Endothelial cell of umbilical vein (primary cell): ENCODE results near the gene RBM27. TPM values are rescaled to one million over a fixed set of nuclear protein-coding genes. Genes with fewer than 3 reads are reported as not detected.

Experiments
- BruUV-seq: library from RNA; stranded (reverse); fragments of 400-500 nt; replicated peaks from 2 replicates; lab custom pipeline; 2021; lab: Mats Ljungman, UMichigan
- CTCF ChIA-PET: fragments of 300-600, 350-600 bp; sonication (Branson Sonifier 250); formaldehyde crosslinking; loops from one replicate; lab custom pipeline; 2021; ENCODE audit warnings: antibody characterized with exemption, inconsistent platforms; lab: Charles Lee
- POLR2A ChIA-PET: fragments of 300-600, 350-600 bp; sonication (Branson Sonifier 250); formaldehyde crosslinking; loops from one replicate; lab custom pipeline; 2021; ENCODE audit warnings: antibody characterized with exemption, inconsistent platforms; lab: Charles Lee
- DNase-seq: peaks from one replicate; pipeline ENCODE4 v3.0.0-alpha.2; 2011; ENCODE audit warnings: low read depth, low spot score
- FAIRE-seq: peaks from 2 replicates; lab custom pipeline; 2011; peaks lifted over from hg19 to GRCh38; lab: Jason Lieb, UNC
- H2AFZ ChIP-seq: 2 replicates; pipeline ENCODE4 v1.6.0; 2012; ENCODE audit warnings: low read depth, low read length, control low read depth, inconsistent platforms
- H3K27ac ChIP-seq: 2 replicates; pipeline ENCODE4 v1.5.1; 2011; ENCODE audit warnings: low read depth, mild to moderate bottlenecking, control low read depth, low read length, moderate library complexity; ENCODE audit not compliant: insufficient read depth
- H3K27me3 ChIP-seq, 2 experiments: 2 replicates each; pipeline versions ENCODE4 v1.6.0 to v1.6.1; 2011; ENCODE audit warnings: low read length in 2 of 2, mixed read lengths in 1 of 2; ENCODE audit not compliant: control insufficient read depth in 2 of 2, insufficient read depth in 2 of 2
- H3K36me3 ChIP-seq, 2 experiments: 2 replicates in 1 of 2; 3 replicates in 1 of 2; pipeline ENCODE4 v1.5.1; 2011; ENCODE audit warnings: low read length in 2 of 2, mild to moderate bottlenecking in 1 of 2, moderate library complexity in 1 of 2; ENCODE audit not compliant: control insufficient read depth in 2 of 2, insufficient read depth in 2 of 2; ENCODE audit errors: extremely low read depth in 1 of 2
- H3K4me1 ChIP-seq: 3 replicates; pipeline ENCODE4 v1.5.1; 2011; ENCODE audit warnings: mild to moderate bottlenecking, low read length; ENCODE audit not compliant: control insufficient read depth, insufficient read depth; ENCODE audit errors: extremely low read depth
- H3K4me2 ChIP-seq: 2 replicates; pipeline ENCODE4 v1.6.1; 2011; ENCODE audit warnings: low read length, control low read depth, mixed read lengths; ENCODE audit not compliant: insufficient read depth
- H3K4me3 ChIP-seq, 3 experiments: fragments of 200-600 bp in 1 of 3; sonication (generic), shearing (Covaris generic) in 1 of 3; replicated peaks in 1 of 3; 2 replicates each; pipeline ENCODE4 v1.5.1; 2011 to 2016; ENCODE audit warnings: control low read depth in 3 of 3, low read length in 3 of 3, mild to moderate bottlenecking in 2 of 3, inconsistent platforms in 1 of 3, low read depth in 1 of 3, moderate library complexity in 1 of 3; ENCODE audit not compliant: insufficient read depth in 1 of 3
- H3K79me2 ChIP-seq: 2 replicates; pipeline ENCODE4 v1.6.0; 2012; ENCODE audit warnings: low read length, inconsistent platforms; ENCODE audit not compliant: control insufficient read depth, insufficient read depth
- H3K9ac ChIP-seq: replicated peaks from 2 replicates; pipeline ENCODE3; 2011; ENCODE audit warnings: low read length, control low read depth; ENCODE audit not compliant: insufficient read depth; ENCODE audit errors: extremely low read depth
- H3K9me1 ChIP-seq: replicated peaks from 3 replicates; pipeline ENCODE4 v1.6.0; 2011; ENCODE audit warnings: mild to moderate bottlenecking, low read length; ENCODE audit not compliant: control insufficient read depth, insufficient read depth; ENCODE audit errors: extremely low read depth
- H3K9me3 ChIP-seq: replicated peaks from 2 replicates; pipeline ENCODE4 v1.5.1; 2012; ENCODE audit warnings: low read length, inconsistent platforms; ENCODE audit not compliant: control insufficient read depth, insufficient read depth
- H4K20me1 ChIP-seq: replicated peaks from 2 replicates; pipeline ENCODE3; 2011; ENCODE audit warnings: mild to moderate bottlenecking, low read length; ENCODE audit not compliant: control insufficient read depth, insufficient read depth; ENCODE audit errors: extremely low read depth
- CTCF ChIP-seq, 2 donors: IDR thresholded peaks; 1 replicate in 1 of 2; 2 replicates in 1 of 2; pipeline ENCODE4 v1.5.1; 2011; ENCODE audit warnings: low read length in 2 of 2, mild to moderate bottlenecking in 2 of 2, moderate library complexity in 2 of 2, control low read depth in 1 of 2, inconsistent platforms in 1 of 2, low read depth in 1 of 2; ENCODE audit not compliant: insufficient read depth in 1 of 2; ENCODE audit errors: extremely low read depth in 1 of 2
- EZH2 ChIP-seq: IDR thresholded peaks from 2 replicates; pipeline ENCODE4 v1.6.1; 2012; ENCODE audit warnings: borderline replicate concordance, low read depth, mild to moderate bottlenecking, moderate library complexity, low read length, inconsistent platforms; ENCODE audit not compliant: severe bottlenecking
- FOS ChIP-seq: IDR thresholded peaks from 2 replicates; pipeline ENCODE4 v1.6.1; 2011; ENCODE audit warnings: mild to moderate bottlenecking, low read length, moderate library complexity, borderline replicate concordance; ENCODE audit not compliant: insufficient read depth
- GATA2 ChIP-seq: IDR thresholded peaks from 2 replicates; pipeline ENCODE4 v1.7.0; 2011; ENCODE audit warnings: low read depth, mild to moderate bottlenecking, moderate library complexity, mixed read lengths, low read length; ENCODE audit not compliant: insufficient read length, insufficient read depth
- JUN ChIP-seq: IDR thresholded peaks from 2 replicates; pipeline ENCODE4 v1.6.1; 2011; ENCODE audit warnings: borderline replicate concordance, low read depth; ENCODE audit not compliant: insufficient read length, insufficient read depth
- MAX ChIP-seq: IDR thresholded peaks from 2 replicates; pipeline ENCODE4 v1.6.1; 2011; ENCODE audit not compliant: insufficient read depth, insufficient read length
- MYC ChIP-seq: IDR thresholded peaks from one replicate; pipeline ENCODE4 v1.6.1; 2011; ENCODE audit warnings: mild to moderate bottlenecking, low read depth, low read length
- POLR2A ChIP-seq: IDR thresholded peaks from 2 replicates; pipeline ENCODE4 v1.6.1; 2012; ENCODE audit warnings: low read depth, mild to moderate bottlenecking, control low read depth, low read length
- POLR2AphosphoS5 ChIP-seq: IDR thresholded peaks from 2 replicates; pipeline ENCODE4 v1.6.1; 2012; ENCODE audit warnings: low read depth, mild to moderate bottlenecking, control low read depth, low read length, moderate library complexity; ENCODE audit not compliant: insufficient read depth
- dilution Hi-C: fragments of 300-500 bp; cut with MboI; formaldehyde crosslinking; loops from one replicate; pipeline ENCODE4 v1.15.0; 2019; ENCODE audit warnings: low sequenced_read_pairs; ENCODE audit not compliant: extremely low pct_ligation_motif_present
- intact Hi-C: fragments of 100-400 bp; cut with micrococcal nuclease; formaldehyde crosslinking; loops from one replicate; pipeline ENCODE4 v1.10.0; 2022
- polyA plus RNA-seq, 4 experiments: library from polyadenylated mRNA; depleted of rRNA in 3 of 4; stranded (reverse) in 3 of 4; unstranded in 1 of 4; fragments of >200 nt; gene quantifications; 2 replicates each; pipeline versions ENCODE4 v1.2.1 to v1.2.3, GENCODE V29; 2011 to 2012; ENCODE audit warnings: missing spikeins in 1 of 4
- total RNA-seq: library from RNA; stranded (reverse); gene quantifications from 2 replicates; pipeline ENCODE4 v1.2.3, GENCODE V29; 2021

RBM27 gene
- total and polyA plus RNA-seq, 2 donors (not counting 3 experiments of a cell fraction or from before 2014, with no cell fraction given) = 6.3 to 17.7 TPM

GRCh38 chr5:146185161-146185560, 18.2 kb upstream of the RBM27 start:
- Histone ChIP-seq H4K20me1 (no peaks in the 10 kb centered on the region), H3K36me3 (peaks cover 0 to 2% of the 10 kb centered on the region in 2 experiments), H3K27me3 (no peaks in the 10 kb centered on the region), H3K4me2 (no peak overlapping the region), H3K9me1 (no peaks in the 10 kb centered on the region), H3K9ac (no peak overlapping the region), H2AFZ (no peak overlapping the region), H3K4me3 (no peak overlapping the region), H3K79me2 (peaks cover 20% of the 10 kb centered on the region), H3K4me1 (peaks cover 8% of the 10 kb centered on the region), H3K27ac (no peak overlapping the region), H3K9me3 (no peaks in the 10 kb centered on the region)
- TF ChIP-seq POLR2A (no peak), CTCF (IDR thresholded peaks at IDR 0.05; ENCODE audit: extremely low read depth in 1 of 2, insufficient read depth in 1 of 2, low read depth in 1 of 2, low read length in 2 of 2) (no peak), POLR2AphosphoS5 (no peak), FOS (peak; percentile 40), JUN (no peak)
- FAIRE-seq = peak; percentile 68
- intact Hi-C loops = no loop called here
- BruUV-seq = no TSS peak
- dilution Hi-C loops = no loop called here
- peak; percentile 28 for DNase-seq
- ChIA-PET CTCF (interaction anchor here (1.6 kb wide), 1 partner anchor 18 kb away, joined by 7 read pairs; the partner anchor contains the start of gene RBM27), POLR2A (no interaction called here)

GRCh38 chr5:146188358-146188757, 15.0 kb upstream of the RBM27 start:
- peaks cover 0 to 5% of the 10 kb centered on the region in 2 experiments for H3K27me3 ChIP-seq
- FAIRE-seq = no peak
- no peaks in the 10 kb centered on the region for H4K20me1 ChIP-seq
- H3K9me1 ChIP-seq = no peaks in the 10 kb centered on the region
- no peak for DNase-seq
- no TSS peak for BruUV-seq
- CTCF ChIA-PET = interaction anchor here (1.1 to 2.4 kb wide), 3 partner anchors 11 to 14 kb away, joined by 4 to 7 read pairs (median 5); partner anchors contain the start of gene RBM27
- H3K27ac ChIP-seq = no peak overlapping the region
- H3K4me2 ChIP-seq = no peak overlapping the region
- TF ChIP-seq GATA2 (no peak), POLR2AphosphoS5 (no peak), POLR2A (no peak), FOS (no peak), JUN (no peak), MAX (no peak), CTCF (IDR thresholded peaks at IDR 0.05; ENCODE audit: extremely low read depth in 1 of 2, insufficient read depth in 1 of 2, low read depth in 1 of 2, low read length in 2 of 2) (no peak), EZH2 (no peak), MYC (no peak)
- no peaks in the 10 kb centered on the region for H3K9me3 ChIP-seq
- H3K9ac ChIP-seq = no peak overlapping the region
- H3K4me3 ChIP-seq = no peak overlapping the region
- H3K79me2 ChIP-seq = no peaks in the 10 kb centered on the region
- H3K4me1 ChIP-seq = peaks cover 4% of the 10 kb centered on the region
- intact Hi-C loops = no loop called here
- POLR2A ChIA-PET = interaction anchor here (1.0 kb wide), 1 partner anchor 15 kb away, joined by 4 read pairs; the partner anchor contains the start of gene RBM27
- dilution Hi-C loops = no loop called here
- no peak overlapping the region for H2AFZ ChIP-seq
- H3K36me3 ChIP-seq = no peaks in the 10 kb centered on the region
